Osteoblast (primary cell): ENCODE measurements around the gene ACY1. TPM values are rescaled to one million over a fixed set of nuclear protein-coding genes. Genes with fewer than 3 reads are reported as not detected.

ENCODE experiments used
- DNase-seq: peaks from one replicate; pipeline ENCODE4 v3.0.0; 2011; ENCODE audit warnings: low spot score, mixed read lengths; ENCODE audit not compliant: insufficient read length; ENCODE audit errors: missing footprints
- H2AFZ ChIP-seq: 2 replicates; pipeline ENCODE4 v1.6.0; 2011; ENCODE audit warnings: mild to moderate bottlenecking, low read length
- H3K27ac ChIP-seq: 2 replicates; pipeline ENCODE4 v1.5.1; 2011; ENCODE audit warnings: mild to moderate bottlenecking, low read depth, low read length, moderate library complexity
- H3K27me3 ChIP-seq: 2 replicates; pipeline ENCODE4 v1.6.0; 2012; ENCODE audit warnings: mild to moderate bottlenecking, control low read depth, inconsistent platforms, low read length, moderate library complexity; ENCODE audit not compliant: insufficient read depth
- H3K36me3 ChIP-seq: 2 replicates; pipeline ENCODE4 v1.5.1; 2011; ENCODE audit warnings: mild to moderate bottlenecking, low read length, control low read depth, moderate library complexity; ENCODE audit not compliant: insufficient read depth
- H3K4me1 ChIP-seq: 2 replicates; pipeline ENCODE4 v1.5.1; 2011; ENCODE audit warnings: mild to moderate bottlenecking, low read length, control low read depth, moderate library complexity; ENCODE audit not compliant: insufficient read depth
- H3K4me2 ChIP-seq: 2 replicates; pipeline ENCODE4 v1.6.0; 2011; ENCODE audit warnings: mild to moderate bottlenecking, low read length; ENCODE audit not compliant: insufficient read depth
- H3K4me3 ChIP-seq: fragments of 200-600 bp; sonication (generic); 3 replicates; pipeline ENCODE4 v1.5.1; 2012; ENCODE audit warnings: mild to moderate bottlenecking, low read length, inconsistent platforms; ENCODE audit not compliant: insufficient read depth
- H3K79me2 ChIP-seq: 2 replicates; pipeline ENCODE4 v1.6.0; 2012; ENCODE audit warnings: mild to moderate bottlenecking, low read length, control low read depth, inconsistent platforms; ENCODE audit not compliant: insufficient read depth
- H3K9me3 ChIP-seq: 2 replicates; pipeline ENCODE4 v1.5.1; 2011; ENCODE audit warnings: low read depth, low read length, control low read depth
- H4K20me1 ChIP-seq: 2 replicates; pipeline ENCODE4 v1.6.0; 2012; ENCODE audit warnings: mild to moderate bottlenecking, low read length, control low read depth; ENCODE audit not compliant: insufficient read depth
- total RNA-seq: library from RNA; depleted of rRNA; stranded (reverse); fragments of >200 nt; gene quantifications from 2 replicates; pipeline ENCODE4 v1.2.3, GENCODE V29; 2012
- TF ChIP-seq, protein P1 (sequence below): IDR thresholded peaks from 2 replicates; pipeline ENCODE4 v1.5.1; 2011; ENCODE audit warnings: mild to moderate bottlenecking, low read depth, low read length, moderate library complexity; ENCODE audit errors: extremely low read depth

The ACY1 gene
- total RNA-seq, 1 donor = 37.6 TPM

DNA sequence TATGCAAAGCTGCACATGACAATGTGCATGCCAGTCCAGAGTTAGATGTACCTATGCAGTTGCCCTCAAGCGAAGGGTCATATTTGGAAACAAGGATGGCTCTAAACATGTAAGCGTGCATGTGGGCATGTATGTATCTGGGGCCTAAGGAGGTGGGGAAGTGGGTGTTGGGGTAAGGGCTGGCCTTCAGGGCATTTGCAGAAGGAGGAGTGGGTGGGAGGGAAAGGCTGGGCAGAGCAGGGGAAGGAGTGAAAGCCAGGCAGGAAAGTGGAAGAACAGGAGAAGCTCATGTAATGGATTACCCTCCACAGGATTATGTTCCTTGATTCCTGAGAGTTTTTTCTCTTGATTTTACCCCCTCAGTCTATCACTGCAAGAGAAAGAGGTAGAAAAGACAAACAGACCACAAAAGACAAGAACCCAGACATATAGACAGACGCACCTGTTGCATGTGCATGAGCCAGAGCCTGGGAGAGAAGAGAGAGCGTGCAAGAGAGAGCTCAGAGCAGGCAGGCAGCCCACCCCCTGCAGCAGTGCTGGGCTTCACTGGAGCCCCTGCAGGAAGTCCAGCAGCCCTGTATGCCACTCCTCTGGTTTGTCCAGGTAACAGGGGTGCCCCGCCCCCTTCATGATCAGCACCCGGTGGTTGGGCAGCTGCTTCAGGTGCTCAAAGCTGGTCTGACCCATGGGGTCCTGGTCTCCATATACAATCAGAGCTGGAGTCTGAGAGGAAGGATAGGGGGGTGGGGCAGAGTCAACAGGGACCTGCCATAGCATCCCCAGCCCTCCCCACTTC, 14.3 kb upstream of the ACY1 start:
- no peak overlapping the region for H3K4me3 ChIP-seq
- no peak overlapping the region for H2AFZ ChIP-seq
- no peak for DNase-seq
- no peaks in the 10 kb centered on the region for H3K9me3 ChIP-seq
- peaks cover 17% of the 10 kb centered on the region for H4K20me1 ChIP-seq
- H3K4me2 ChIP-seq = no peak overlapping the region
- no peak overlapping the region for H3K27ac ChIP-seq
- H3K79me2 ChIP-seq = peaks cover 24% of the 10 kb centered on the region
- no peaks in the 10 kb centered on the region for H3K36me3 ChIP-seq
- H3K4me1 ChIP-seq = peaks cover 17% of the 10 kb centered on the region
- TF ChIP-seq, protein P1, sequence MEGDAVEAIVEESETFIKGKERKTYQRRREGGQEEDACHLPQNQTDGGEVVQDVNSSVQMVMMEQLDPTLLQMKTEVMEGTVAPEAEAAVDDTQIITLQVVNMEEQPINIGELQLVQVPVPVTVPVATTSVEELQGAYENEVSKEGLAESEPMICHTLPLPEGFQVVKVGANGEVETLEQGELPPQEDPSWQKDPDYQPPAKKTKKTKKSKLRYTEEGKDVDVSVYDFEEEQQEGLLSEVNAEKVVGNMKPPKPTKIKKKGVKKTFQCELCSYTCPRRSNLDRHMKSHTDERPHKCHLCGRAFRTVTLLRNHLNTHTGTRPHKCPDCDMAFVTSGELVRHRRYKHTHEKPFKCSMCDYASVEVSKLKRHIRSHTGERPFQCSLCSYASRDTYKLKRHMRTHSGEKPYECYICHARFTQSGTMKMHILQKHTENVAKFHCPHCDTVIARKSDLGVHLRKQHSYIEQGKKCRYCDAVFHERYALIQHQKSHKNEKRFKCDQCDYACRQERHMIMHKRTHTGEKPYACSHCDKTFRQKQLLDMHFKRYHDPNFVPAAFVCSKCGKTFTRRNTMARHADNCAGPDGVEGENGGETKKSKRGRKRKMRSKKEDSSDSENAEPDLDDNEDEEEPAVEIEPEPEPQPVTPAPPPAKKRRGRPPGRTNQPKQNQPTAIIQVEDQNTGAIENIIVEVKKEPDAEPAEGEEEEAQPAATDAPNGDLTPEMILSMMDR = no peak
- no peaks in the 10 kb centered on the region for H3K27me3 ChIP-seq

DNA sequence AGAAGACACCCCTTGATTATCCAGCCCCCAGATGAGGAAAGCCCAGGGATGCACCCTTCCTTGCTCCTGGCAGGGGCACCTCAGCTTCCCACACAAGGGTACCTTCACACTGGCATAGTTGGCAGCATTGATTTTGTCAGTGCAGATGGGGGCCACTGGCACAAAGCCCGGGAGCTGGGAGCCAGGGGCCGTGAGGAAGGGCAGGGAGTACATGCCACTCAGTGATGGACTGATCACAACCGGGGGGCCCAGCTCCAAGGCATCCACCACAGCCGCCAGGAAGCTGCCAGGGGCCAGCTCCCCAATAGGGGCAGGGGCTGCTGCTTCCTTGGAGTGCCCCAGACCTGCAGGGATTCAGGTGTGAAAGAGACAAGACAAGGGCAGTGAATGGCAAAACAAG, 13.5 kb upstream of the ACY1 start:
- Histone ChIP-seq H3K27ac (no peak overlapping the region), H3K4me3 (no peak overlapping the region), H3K36me3 (no peaks in the 10 kb centered on the region), H4K20me1 (peaks cover 14% of the 10 kb centered on the region), H3K4me1 (peaks cover 24% of the 10 kb centered on the region), H3K79me2 (peaks cover 22% of the 10 kb centered on the region), H3K4me2 (no peak overlapping the region), H2AFZ (no peak overlapping the region), H3K27me3 (no peaks in the 10 kb centered on the region), H3K9me3 (no peaks in the 10 kb centered on the region)
- TF ChIP-seq, protein P1 = no peak
- no peak for DNase-seq

DNA sequence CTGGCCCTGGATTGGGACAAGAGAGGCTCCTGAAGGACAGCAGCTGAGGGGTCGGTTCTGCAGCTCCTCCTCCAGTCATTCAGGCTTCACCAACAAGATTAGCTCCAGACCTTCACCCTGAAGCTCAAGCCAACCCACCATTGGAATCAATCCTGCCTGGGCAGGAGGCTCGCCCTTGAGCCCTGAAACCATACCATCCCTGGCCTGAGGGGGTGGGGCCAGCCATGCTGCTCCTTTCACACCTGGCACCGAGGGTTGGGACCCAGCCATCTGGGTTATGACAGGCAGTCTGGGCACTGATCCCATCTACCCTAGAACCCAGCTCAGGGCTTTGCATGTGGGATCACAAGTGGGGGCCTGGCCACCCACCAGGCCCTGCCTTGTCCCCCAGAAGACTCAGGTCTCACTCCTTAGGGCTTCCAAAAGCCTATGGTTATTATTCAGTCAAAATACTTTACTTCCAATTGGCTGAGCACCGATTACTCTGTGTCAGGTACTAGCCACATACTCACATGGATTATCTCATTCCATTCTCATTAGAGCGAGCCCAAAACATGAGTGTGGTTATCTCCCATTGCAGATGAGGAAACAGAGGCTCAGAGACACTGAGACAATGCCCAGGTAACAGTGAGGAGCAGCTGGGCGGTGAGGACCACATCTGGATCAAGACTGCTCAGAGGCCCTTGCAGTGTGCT, 12.6 kb upstream of the ACY1 start:
- Histone ChIP-seq H3K9me3 (no peaks in the 10 kb centered on the region), H4K20me1 (peaks cover 14% of the 10 kb centered on the region), H3K4me2 (no peak overlapping the region), H3K79me2 (peaks cover 18% of the 10 kb centered on the region), H2AFZ (no peak overlapping the region), H3K36me3 (no peaks in the 10 kb centered on the region), H3K4me3 (no peak overlapping the region), H3K27me3 (no peaks in the 10 kb centered on the region), H3K27ac (no peak overlapping the region), H3K4me1 (peaks cover 31% of the 10 kb centered on the region)
- DNase-seq = no peak
- TF ChIP-seq, protein P1 = no peak

DNA sequence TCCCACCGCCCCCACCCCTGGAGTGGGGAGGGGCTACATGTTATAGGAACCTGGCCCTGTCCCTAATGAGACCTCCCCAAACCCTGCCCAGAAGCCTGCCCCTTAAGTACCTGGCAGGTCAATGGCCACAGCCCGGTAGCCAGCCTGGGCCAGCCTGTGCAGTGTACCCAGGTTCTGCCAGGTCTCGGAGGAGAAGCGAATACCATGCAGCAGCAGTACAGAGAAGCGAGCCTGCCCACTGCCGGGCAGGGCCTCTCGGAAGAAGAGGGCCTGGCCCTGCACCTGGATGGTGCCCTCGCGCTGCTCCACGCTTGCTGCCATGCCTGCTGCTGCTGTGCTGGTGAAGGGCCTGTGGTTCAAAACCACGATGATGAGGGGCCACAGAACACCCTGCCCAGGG, 12.0 kb upstream of the ACY1 start:
- Histone ChIP-seq H2AFZ (no peak overlapping the region), H4K20me1 (peaks cover 14% of the 10 kb centered on the region), H3K27me3 (no peaks in the 10 kb centered on the region), H3K4me1 (peaks cover 32% of the 10 kb centered on the region), H3K27ac (no peak overlapping the region), H3K9me3 (no peaks in the 10 kb centered on the region), H3K36me3 (no peaks in the 10 kb centered on the region), H3K79me2 (peaks cover 16% of the 10 kb centered on the region), H3K4me3 (no peak overlapping the region), H3K4me2 (no peak overlapping the region)
- TF ChIP-seq, protein P1 = no peak
- DNase-seq = no peak
